ENCODE measurements around the gene PARD3. TPM values are rescaled to one million over a fixed set of nuclear protein-coding genes. Genes with fewer than 3 reads are reported as not detected.

PARD3 gene
- total RNA-seq, 1 experiment from 2014 or later, result 57.4 TPM

DNA sequence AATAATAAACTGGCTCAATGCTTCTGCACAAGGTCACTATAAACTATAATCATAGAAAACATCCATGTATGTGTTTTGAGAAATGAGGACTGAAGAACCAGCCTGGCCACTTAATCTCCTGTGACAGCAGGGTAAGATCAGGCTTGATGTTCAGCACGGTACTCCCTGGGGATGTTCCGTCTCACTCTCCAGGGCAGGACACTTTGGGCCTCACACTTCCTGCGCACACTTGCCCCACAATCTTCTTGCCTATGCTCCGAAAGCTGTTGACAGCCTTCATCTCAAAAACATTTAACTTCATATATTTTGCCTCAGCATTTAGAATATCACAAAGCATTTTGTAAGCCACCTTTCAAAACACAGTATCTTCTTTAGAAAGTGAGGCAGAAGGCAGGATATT is 92.7 kb downstream of the PARD3 start:
- Histone ChIP-seq H3K27ac (no peak overlapping the region), H3K4me1 (replicated peaks; ENCODE audit: insufficient read depth) (peaks cover 42% of the 10 kb centered on the region), H3K36me3 (ENCODE audit: low read depth) (no peaks in the 10 kb centered on the region), H3K9me2 (ENCODE audit: insufficient read depth) (no peaks in the 10 kb centered on the region), H3K79me2 (ENCODE audit: low read depth) (peaks cover 85% of the 10 kb centered on the region), H2AFZ (no peak overlapping the region), H4K20me1 (ENCODE audit: insufficient read depth) (no peaks in the 10 kb centered on the region), H3K27me3 (ENCODE audit: insufficient read depth, low read depth) (no peaks in the 10 kb centered on the region), H3F3A (ENCODE audit: insufficient read depth, low read depth) (peaks cover 30% of the 10 kb centered on the region; the same call in 1 of the 2 replicates), H3K9me3 (ENCODE audit: insufficient read depth, low read depth) (no peaks in the 10 kb centered on the region), H3K4me2 (no peak overlapping the region), H3K4me3 (no peak overlapping the region)
- no peak for DNase-seq
- TF ChIP-seq EZH2 (IDR thresholded peaks at IDR 0.05; ENCODE audit: low read depth), result no peak
- TF ChIP-seq, protein P1, sequence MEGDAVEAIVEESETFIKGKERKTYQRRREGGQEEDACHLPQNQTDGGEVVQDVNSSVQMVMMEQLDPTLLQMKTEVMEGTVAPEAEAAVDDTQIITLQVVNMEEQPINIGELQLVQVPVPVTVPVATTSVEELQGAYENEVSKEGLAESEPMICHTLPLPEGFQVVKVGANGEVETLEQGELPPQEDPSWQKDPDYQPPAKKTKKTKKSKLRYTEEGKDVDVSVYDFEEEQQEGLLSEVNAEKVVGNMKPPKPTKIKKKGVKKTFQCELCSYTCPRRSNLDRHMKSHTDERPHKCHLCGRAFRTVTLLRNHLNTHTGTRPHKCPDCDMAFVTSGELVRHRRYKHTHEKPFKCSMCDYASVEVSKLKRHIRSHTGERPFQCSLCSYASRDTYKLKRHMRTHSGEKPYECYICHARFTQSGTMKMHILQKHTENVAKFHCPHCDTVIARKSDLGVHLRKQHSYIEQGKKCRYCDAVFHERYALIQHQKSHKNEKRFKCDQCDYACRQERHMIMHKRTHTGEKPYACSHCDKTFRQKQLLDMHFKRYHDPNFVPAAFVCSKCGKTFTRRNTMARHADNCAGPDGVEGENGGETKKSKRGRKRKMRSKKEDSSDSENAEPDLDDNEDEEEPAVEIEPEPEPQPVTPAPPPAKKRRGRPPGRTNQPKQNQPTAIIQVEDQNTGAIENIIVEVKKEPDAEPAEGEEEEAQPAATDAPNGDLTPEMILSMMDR (conservative IDR thresholded peaks at IDR 0.05), result no peak
- ChIA-PET POLR2A (ENCODE audit: unreplicated experiment) (no interaction called here), CTCF (no interaction called here)
- no TSS peak for BruUV-seq (replicated peaks)
- intact Hi-C loops (cut with micrococcal nuclease; ENCODE audit: unreplicated experiment), result loop anchor here (5.0 kb wide), 1 partner anchor 55 kb away; no protein-coding TSS in a partner anchor

DNA sequence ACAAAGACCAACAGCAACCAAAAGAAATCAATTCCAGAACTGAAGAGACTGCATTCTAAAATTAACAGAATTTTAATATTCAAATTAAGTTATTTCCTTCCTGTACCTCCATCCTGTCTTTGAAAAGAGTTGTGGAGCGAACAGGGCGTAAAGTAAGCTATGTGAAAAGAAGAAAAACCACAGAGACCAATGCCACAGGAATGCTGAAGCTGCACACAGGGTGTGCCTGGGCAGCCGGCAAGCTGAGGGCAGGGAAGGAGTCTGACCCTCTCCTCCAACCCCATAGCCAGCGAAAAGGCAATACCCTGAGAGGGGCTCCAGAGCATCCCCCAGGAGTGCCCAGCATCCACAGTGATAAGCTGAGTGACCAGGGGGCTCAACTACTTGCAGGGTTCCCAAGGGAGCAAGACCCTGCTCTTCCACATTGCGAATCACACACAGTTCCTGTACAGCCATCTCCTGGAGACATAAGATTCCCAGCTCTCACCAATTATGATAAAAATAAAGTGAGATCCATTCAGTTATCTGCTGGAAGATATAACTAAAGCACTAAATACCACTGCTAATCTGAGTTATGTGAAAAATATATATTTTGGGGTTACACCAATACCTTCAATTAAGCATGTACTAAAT is 93.8 kb downstream of the PARD3 start:
- Histone ChIP-seq H2AFZ (no peak overlapping the region), H3K27ac (peak overlapping the region; percentile 63), H3K9me3 (ENCODE audit: insufficient read depth, low read depth) (no peaks in the 10 kb centered on the region), H4K20me1 (ENCODE audit: insufficient read depth) (no peaks in the 10 kb centered on the region), H3K79me2 (ENCODE audit: low read depth) (peaks cover 83% of the 10 kb centered on the region), H3K4me2 (peak overlapping the region; percentile 67), H3K4me3 (0 out of 2 replicates have a peak overlapping the region, but pooled peaks have one; percentile 8), H3K4me1 (replicated peaks; ENCODE audit: insufficient read depth) (peaks cover 53% of the 10 kb centered on the region), H3K9me2 (ENCODE audit: insufficient read depth) (no peaks in the 10 kb centered on the region), H3K36me3 (ENCODE audit: low read depth) (no peaks in the 10 kb centered on the region), H3F3A (ENCODE audit: insufficient read depth, low read depth) (peaks cover 36% of the 10 kb centered on the region), H3K27me3 (ENCODE audit: insufficient read depth, low read depth) (no peaks in the 10 kb centered on the region)
- intact Hi-C loops (cut with micrococcal nuclease; ENCODE audit: unreplicated experiment), result loop anchor here (5.0 kb wide), 1 partner anchor 54 kb away; no protein-coding TSS in a partner anchor
- TF ChIP-seq, protein P1 (conservative IDR thresholded peaks at IDR 0.05), result no peak
- TF ChIP-seq EZH2 (IDR thresholded peaks at IDR 0.05; ENCODE audit: low read depth), result no peak
- no TSS peak for BruUV-seq (replicated peaks)
- ChIA-PET CTCF (interaction anchor here (0.6 kb wide), 1 partner anchor 24 kb away, joined by 3 read pairs; no protein-coding TSS in a partner anchor), POLR2A (ENCODE audit: unreplicated experiment) (interaction anchor here (0.6 to 0.7 kb wide), 2 partner anchors 29 to 41 kb away, joined by 3 to 8 read pairs; no protein-coding TSS in a partner anchor)
- DNase-seq, result peak; percentile 64 to 67

DNA sequence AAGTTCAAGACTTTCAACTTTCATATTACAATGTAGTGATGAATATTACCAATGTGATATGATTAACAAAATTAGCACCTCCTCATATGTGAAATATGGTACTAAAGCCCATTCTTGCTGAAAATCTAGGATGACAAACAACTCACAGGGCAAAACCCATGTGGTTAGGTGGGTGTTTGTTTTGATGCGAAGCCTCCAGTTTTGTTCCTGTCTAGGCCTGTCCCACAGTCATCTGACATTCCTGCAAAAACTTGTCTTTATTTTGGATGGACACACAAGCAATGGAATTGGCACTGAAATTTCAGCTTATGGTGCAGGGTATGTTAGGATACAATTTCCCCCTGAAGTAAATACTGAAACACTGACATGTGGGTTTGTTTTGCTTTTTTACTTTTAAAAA is 95.3 kb downstream of the PARD3 start:
- Histone ChIP-seq H3K36me3 (ENCODE audit: low read depth) (no peaks in the 10 kb centered on the region), H3K27me3 (ENCODE audit: insufficient read depth, low read depth) (no peaks in the 10 kb centered on the region), H3K79me2 (ENCODE audit: low read depth) (peaks cover 85% of the 10 kb centered on the region), H3K4me2 (peak overlapping the region; percentile 50), H3K27ac (peak overlapping the region; percentile 63), H3F3A (ENCODE audit: insufficient read depth, low read depth) (peaks cover 37% of the 10 kb centered on the region), H4K20me1 (ENCODE audit: insufficient read depth) (no peaks in the 10 kb centered on the region), H3K4me1 (replicated peaks; ENCODE audit: insufficient read depth) (peaks cover 64% of the 10 kb centered on the region), H3K9me3 (ENCODE audit: insufficient read depth, low read depth) (no peaks in the 10 kb centered on the region), H2AFZ (no peak overlapping the region), H3K9me2 (ENCODE audit: insufficient read depth) (no peaks in the 10 kb centered on the region), H3K4me3 (no peak overlapping the region)
- CTCF ChIA-PET, result no interaction called here
- TF ChIP-seq, protein P1 (conservative IDR thresholded peaks at IDR 0.05), result no peak
- no peak for TF ChIP-seq EZH2 (IDR thresholded peaks at IDR 0.05; ENCODE audit: low read depth)
- BruUV-seq (replicated peaks), result no TSS peak
- intact Hi-C loops (cut with micrococcal nuclease; ENCODE audit: unreplicated experiment), result loop anchor here (5.0 kb wide), 1 partner anchor 52 kb away; no protein-coding TSS in a partner anchor
- DNase-seq, result no peak
- POLR2A ChIA-PET (ENCODE audit: unreplicated experiment), result no interaction called here
